Mucosa of descending colon (tissue), 3 donors: ENCODE measurements around the gene FYN. TPM values are rescaled to one million over a fixed set of nuclear protein-coding genes. Genes with fewer than 3 reads are reported as not detected.

Experiments
- ATAC-seq: fragments of 200-7000 bp; cut with Tn5 transposase; one replicate; pipeline ENCODE4 v1.9.1; 2020; ENCODE audit warnings: mild to moderate bottlenecking, moderate library complexity
- DNase-seq, 3 donors: peaks; one replicate each; pipeline ENCODE4 v3.0.0-alpha.2; 2020
- H3K36me3 ChIP-seq: fragments of 200-600 bp; one replicate; pipeline ENCODE4 v1.8.0; 2021; ENCODE audit warnings: low read depth, mild to moderate bottlenecking
- H3K4me1 ChIP-seq: fragments of 200-600 bp; one replicate; pipeline ENCODE4 v1.8.0; 2021; ENCODE audit warnings: low read depth, mild to moderate bottlenecking
- H3K4me3 ChIP-seq: fragments of 200-600 bp; one replicate; pipeline ENCODE4 v1.8.0; 2021; ENCODE audit warnings: mild to moderate bottlenecking
- H3K9me3 ChIP-seq: fragments of 200-600 bp; one replicate; pipeline ENCODE4 v1.8.0; 2021; ENCODE audit warnings: mild to moderate bottlenecking
- intact Hi-C, 2 donors: fragments of 100-400 bp; cut with DNase I in 1 of 2; cut with micrococcal nuclease in 1 of 2; formaldehyde crosslinking; loops; one replicate each; pipeline versions ENCODE4 v1.11.0 to v1.11.1; 2022; cut with DNase I, micrococcal nuclease
- total RNA-seq, 3 donors: library from RNA; stranded (reverse); fragmentation: NEBNext Ultra II Directional in 2 of 3; extraction: Animal tissue kit (Norgen Biotek cat#: 25700) in 2 of 3; gene quantifications; one replicate each; pipeline versions ENCODE4 v1.2.1 to v1.2.4, GENCODE V29; 2021 to 2023
- TF ChIP-seq, protein P1 (sequence below): fragments of 200-600 bp; IDR thresholded peaks from one replicate; pipeline ENCODE4 v1.8.0; 2022; ENCODE audit warnings: antibody characterized with exemption, mild to moderate bottlenecking
- donor health status: DM: no; HTN: no; CAD: no; lungs with moderate emphysema.
- donor health status: DM: no; HTN: no; CAD: no.
- donor health status: DM: no; HTN: yes; CAD: no.

The FYN gene
- total RNA-seq, 3 donors from 2014 or later = 15.0 to 63.0 (median 24.8) TPM

GRCh38 chr6:111871207-111871606 lies 2.0 kb downstream of the FYN start:
- intact Hi-C loops = no loop called here
- TF ChIP-seq, protein P1, sequence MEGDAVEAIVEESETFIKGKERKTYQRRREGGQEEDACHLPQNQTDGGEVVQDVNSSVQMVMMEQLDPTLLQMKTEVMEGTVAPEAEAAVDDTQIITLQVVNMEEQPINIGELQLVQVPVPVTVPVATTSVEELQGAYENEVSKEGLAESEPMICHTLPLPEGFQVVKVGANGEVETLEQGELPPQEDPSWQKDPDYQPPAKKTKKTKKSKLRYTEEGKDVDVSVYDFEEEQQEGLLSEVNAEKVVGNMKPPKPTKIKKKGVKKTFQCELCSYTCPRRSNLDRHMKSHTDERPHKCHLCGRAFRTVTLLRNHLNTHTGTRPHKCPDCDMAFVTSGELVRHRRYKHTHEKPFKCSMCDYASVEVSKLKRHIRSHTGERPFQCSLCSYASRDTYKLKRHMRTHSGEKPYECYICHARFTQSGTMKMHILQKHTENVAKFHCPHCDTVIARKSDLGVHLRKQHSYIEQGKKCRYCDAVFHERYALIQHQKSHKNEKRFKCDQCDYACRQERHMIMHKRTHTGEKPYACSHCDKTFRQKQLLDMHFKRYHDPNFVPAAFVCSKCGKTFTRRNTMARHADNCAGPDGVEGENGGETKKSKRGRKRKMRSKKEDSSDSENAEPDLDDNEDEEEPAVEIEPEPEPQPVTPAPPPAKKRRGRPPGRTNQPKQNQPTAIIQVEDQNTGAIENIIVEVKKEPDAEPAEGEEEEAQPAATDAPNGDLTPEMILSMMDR = no peak

GRCh38 chr6:111870742-111871064 lies 2.5 kb downstream of the FYN start:
- intact Hi-C loops = no loop called here
- Histone ChIP-seq H3K4me1 (peaks cover 5% of the 10 kb centered on the region), H3K36me3 (no peaks in the 10 kb centered on the region), H3K9me3 (no peaks in the 10 kb centered on the region), H3K4me3 (no peak overlapping the region)
- TF ChIP-seq, protein P1 = no peak
- ATAC-seq (no peak), DNase-seq (no peak)

More at GRCh38 chr6:111871207-111871606, 2.0 kb downstream of the FYN start:
- Histone ChIP-seq H3K9me3 (no peaks in the 10 kb centered on the region), H3K4me1 (peaks cover 5% of the 10 kb centered on the region), H3K4me3 (no peak overlapping the region), H3K36me3 (no peaks in the 10 kb centered on the region)
- DNase-seq (no peak), ATAC-seq (peak; percentile 3)

DNA sequence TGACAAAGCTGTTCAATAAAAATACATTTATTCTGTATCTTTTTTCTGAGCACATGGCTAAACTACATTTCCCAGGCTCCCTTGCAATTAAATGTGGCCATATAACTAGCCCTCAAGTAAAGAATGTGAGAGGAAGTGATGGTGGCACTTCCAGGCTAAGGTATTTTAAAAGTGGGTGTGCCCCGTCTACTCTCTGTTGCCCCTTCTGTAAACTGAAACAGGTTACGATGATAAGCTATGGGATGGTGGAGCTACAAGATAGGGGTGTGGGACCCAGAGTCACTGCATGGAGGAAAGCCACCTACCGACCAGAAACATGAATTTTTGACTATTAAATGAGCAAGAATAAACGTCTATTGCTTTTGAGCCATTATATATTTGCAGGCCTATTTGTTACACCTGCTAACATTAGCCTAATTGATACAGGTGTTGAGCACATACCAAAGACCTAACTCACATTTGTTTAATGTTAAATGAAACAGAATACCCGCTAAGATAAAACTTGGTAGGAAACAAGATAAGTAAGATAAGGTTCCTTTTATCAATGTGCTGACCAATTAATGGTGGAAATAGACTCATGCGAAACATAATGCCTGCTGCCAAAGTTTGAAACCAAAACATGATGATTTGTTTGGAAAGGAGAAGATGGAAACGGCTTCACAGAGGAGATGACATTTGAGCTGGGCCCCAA lies 3.1 kb downstream of the FYN start:
- ATAC-seq (no peak), DNase-seq (no peak)
- H3K4me3 ChIP-seq = no peak overlapping the region
- H3K9me3 ChIP-seq = no peaks in the 10 kb centered on the region
- TF ChIP-seq, protein P1 = no peak
- intact Hi-C loops = no loop called here
- H3K4me1 ChIP-seq = peaks cover 5% of the 10 kb centered on the region
- H3K36me3 ChIP-seq = no peaks in the 10 kb centered on the region

GRCh38 chr6:111866857-111867256 lies 6.4 kb downstream of the FYN start:
- intact Hi-C loops = no loop called here
- no peak overlapping the region for H3K4me3 ChIP-seq
- no peaks in the 10 kb centered on the region for H3K4me1 ChIP-seq
- H3K36me3 ChIP-seq = no peaks in the 10 kb centered on the region
- ATAC-seq = no peak
- DNase-seq = no peak
- no peaks in the 10 kb centered on the region for H3K9me3 ChIP-seq
- TF ChIP-seq, protein P1 = no peak

GRCh38 chr6:111865909-111866546 lies 7.2 kb downstream of the FYN start:
- Histone ChIP-seq H3K4me1 (no peaks in the 10 kb centered on the region), H3K4me3 (no peak overlapping the region), H3K36me3 (no peaks in the 10 kb centered on the region), H3K9me3 (no peaks in the 10 kb centered on the region)
- intact Hi-C loops = no loop called here
- ATAC-seq = no peak
- DNase-seq = no peak
- TF ChIP-seq, protein P1 = no peak
